Measurements from ENCODE around the gene CCDC167. TPM values are rescaled to one million over a fixed set of nuclear protein-coding genes. Genes with fewer than 3 reads are reported as not detected.

CCDC167 gene
- total and polyA plus RNA-seq, 12 donors: 17.5 to 103 (median 24.2) TPM

GRCh38 chr6:37482606-37483251, 17.0 kb downstream of the CCDC167 start:
- WGBS, 2 donors: 85 to 86% methylated on average over 10 of the region's 10 CpGs
- Histone ChIP-seq H3K4me3 (no peak overlapping the region), H3K36me3 (peaks cover 0 to 80% (median 26%) of the 10 kb centered on the region in 9 donors), H3K27me3 (no peaks in the 10 kb centered on the region), H3K9me3 (no peaks in the 10 kb centered on the region), H3K4me1 (peaks cover 0 to 45% (median 27%) of the 10 kb centered on the region in 9 donors), H3K27ac (no peak overlapping the region)
- DNase-seq (no peak), ATAC-seq (no peak)
- intact Hi-C loops (cut with DNase I): loop anchor here in 8 of 10 donors (2.0 to 5.0 kb wide), 6 partner anchors 85 to 210 kb away; no protein-coding TSS in a partner anchor
- TF ChIP-seq CTCF (IDR thresholded peaks at IDR 0.05): no peak

DNA sequence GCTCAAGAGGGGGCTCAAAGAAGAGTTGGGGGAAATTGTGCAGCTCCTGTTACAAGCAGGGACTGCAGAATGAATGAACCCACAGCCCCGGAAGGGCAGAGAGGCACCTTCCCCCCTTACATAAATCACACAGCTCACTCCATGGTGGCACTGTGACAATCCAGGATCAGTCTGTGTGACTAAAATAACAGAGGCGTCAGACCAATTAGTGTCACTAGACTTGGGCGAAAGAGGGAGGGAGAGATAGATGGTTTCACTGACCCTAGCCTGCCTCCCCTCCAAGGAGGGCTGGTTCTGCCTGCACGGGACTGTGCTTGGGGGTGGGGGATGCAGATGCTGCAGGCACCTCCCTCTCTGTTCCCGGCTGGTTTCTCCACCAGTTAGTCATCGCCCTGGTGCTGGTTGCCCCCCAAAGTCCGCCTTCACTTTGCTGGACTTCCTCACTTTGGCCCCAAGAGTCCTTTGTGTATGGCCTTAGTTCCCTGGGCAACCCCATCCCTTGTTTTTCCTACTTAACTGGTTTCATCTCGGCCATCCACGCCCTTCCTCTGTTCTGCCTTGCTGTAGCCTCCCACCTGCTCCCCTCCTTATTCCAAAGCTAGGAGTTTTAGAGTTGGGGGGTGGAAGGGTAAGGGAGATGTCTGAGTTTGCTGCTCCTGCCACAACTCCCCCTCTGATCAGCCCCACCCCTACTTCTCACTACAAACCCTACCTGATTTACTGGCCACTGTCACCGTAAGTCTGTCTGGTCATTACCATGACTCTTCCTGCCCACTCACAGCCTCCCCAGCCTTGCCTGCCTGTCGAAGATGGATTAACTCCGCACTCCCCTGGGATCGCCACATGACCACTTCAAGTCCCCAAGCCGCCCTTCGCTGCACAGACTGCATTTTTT, 17.7 kb downstream of the CCDC167 start:
- ATAC-seq: peak; percentile 39 to 88 (median 75)
- H3K36me3 ChIP-seq: peaks cover 0 to 88% (median 29%) of the 10 kb centered on the region in 9 donors
- TF ChIP-seq CTCF (IDR thresholded peaks at IDR 0.05): no peak
- H3K27me3 ChIP-seq: no peaks in the 10 kb centered on the region
- peak overlapping the region in 6 of 10 donors; percentile 4 to 58 (median 44) for H3K27ac ChIP-seq
- H3K4me3 ChIP-seq: no peak overlapping the region
- peaks cover 0 to 45% (median 27%) of the 10 kb centered on the region in 9 donors for H3K4me1 ChIP-seq
- intact Hi-C loops (cut with DNase I): loop anchor here in 8 of 10 donors (2.0 to 5.0 kb wide), 6 partner anchors 85 to 211 kb away; no protein-coding TSS in a partner anchor
- no peaks in the 10 kb centered on the region for H3K9me3 ChIP-seq
- WGBS, 2 donors: 64 to 69% methylated on average over 15 of the region's 15 CpGs
- peak in 1 of 2 donors; percentile 58 for DNase-seq

- Histone ChIP-seq H3K27me3 (no peaks in the 10 kb centered on the region), H3K36me3 (peaks cover 0 to 95% (median 29%) of the 10 kb centered on the region in 9 donors), H3K27ac (peak overlapping the region in 7 of 10 donors; percentile 4 to 58 (median 43)), H3K9me3 (no peaks in the 10 kb centered on the region), H3K4me1 (peaks cover 0 to 45% (median 27%) of the 10 kb centered on the region in 9 donors), H3K4me3 (no peak overlapping the region)
- ATAC-seq (no peak), DNase-seq (no peak)
- intact Hi-C loops (cut with DNase I): loop anchor here in 8 of 10 donors (5.0 kb wide), 4 partner anchors 86 to 211 kb away; no protein-coding TSS in a partner anchor
- WGBS, 2 donors: 33 to 49% methylated on average over 7 of the region's 7 CpGs
- no peak for TF ChIP-seq CTCF (IDR thresholded peaks at IDR 0.05)
These were observed 18.6 kb downstream of the CCDC167 start for GRCh38 chr6:37480951-37481534.
